HG02678 (cell line): Measurements from ENCODE around the gene MYLK4.

Experiments
- ATAC-seq: cut with Tn5 transposase; IDR thresholded peaks from one replicate; pipeline ENCODE4 v1.9.1; 2021; ENCODE audit warnings: mild to moderate bottlenecking, moderate library complexity; ENCODE audit not compliant: unreplicated experiment

The MYLK4 gene

DNA sequence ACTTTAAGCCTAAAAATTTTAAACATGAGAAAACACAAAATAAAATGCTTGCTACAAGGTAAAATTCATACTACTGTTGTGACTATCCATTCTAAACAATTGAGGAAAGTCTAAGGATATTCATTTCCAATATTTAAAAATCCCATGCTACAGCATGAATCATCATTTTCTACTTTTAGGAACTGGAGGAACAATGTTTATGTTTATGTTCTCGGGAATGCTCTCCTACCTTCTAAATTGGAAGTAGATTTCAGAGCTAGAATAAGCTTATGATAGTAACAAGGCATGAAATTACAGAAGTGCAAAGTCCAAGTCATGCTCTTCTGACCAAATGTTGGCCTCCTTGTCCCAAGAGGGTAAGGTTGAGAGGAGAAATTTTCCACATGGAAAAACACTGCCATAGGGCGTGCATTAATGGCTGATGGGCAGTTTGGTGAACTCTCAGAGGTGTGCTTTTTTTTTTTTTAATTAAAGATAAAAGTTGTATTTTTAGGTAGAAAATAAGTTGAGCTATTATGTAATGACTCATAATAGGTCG is 6.0 kb upstream of the MYLK4 start:
- ATAC-seq = no peak

DNA sequence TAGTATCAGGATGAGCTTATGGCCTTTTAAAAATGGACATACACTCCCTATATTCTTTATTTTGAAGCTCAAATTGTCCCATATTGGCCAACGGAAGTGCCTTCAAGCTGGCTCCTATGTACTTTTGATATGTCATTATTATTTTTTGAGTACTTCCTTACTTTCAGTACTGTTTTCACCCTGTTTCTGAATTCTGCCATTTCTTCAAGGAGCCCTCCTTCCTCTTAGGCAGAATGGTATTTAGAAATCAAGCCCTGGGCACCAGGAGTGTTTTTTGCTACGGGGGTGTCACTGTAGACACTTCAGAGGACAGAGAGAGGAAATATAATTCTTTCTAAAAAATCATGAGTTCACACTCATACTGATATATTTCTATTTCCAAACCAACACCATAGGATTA is 5.5 kb upstream of the MYLK4 start:
- ATAC-seq = no peak

DNA sequence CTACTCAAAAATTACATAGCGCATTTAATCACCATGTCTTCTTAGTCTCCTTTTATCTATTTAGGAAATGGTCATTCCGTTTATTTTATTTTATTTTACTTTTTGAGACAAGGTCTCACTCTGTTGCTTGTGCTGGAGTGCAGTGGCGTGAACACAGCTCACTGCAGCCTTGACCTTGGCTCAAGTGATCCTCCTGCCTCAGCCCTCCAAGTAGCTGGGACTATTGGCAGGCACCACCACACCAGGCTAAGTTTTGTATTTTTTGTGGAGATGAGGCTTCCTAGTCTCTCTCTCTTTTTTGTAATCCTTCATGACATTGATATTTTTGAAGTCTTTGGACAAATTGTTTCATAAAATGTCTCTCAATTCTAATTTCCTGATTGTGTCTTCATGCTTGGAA is 4.7 kb upstream of the MYLK4 start:
- no peak for ATAC-seq

DNA sequence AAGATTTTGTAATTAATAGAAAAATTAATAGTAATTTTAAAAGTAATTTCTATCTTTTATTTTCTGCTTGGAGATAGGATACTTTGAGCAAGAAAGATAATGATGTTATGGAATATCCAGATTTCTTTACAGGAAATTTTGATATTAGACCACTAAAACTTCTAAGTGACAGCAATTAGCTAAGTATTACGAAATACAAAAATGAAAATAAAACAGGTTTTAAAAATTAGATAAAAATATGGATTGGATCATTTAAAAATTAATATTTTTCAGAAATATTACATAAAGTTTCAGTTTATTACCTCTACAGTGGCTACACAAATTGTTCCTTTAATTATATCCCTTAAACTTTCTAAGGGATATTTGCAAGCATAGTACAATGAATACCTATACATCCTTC is 4.2 kb upstream of the MYLK4 start:
- ATAC-seq = no peak

DNA sequence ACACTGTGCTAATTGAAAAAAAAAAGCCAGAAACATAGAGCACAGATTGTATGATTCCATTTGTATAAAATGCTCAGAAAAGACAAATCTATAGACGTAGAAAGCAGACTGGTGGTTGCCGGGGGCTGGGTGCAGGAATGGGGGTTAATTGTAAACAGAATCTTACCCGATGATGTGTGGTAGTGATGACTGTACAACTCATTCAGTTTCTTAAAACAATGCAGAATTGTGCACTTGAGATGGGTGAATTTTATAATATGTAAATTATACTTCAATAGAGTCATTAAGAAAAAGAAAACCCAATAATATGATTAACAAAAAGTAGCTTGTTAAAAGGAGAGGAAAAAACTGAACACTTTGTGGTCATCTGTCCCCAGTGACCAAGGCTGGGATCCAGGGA is 3.7 kb upstream of the MYLK4 start:
- ATAC-seq = no peak

DNA sequence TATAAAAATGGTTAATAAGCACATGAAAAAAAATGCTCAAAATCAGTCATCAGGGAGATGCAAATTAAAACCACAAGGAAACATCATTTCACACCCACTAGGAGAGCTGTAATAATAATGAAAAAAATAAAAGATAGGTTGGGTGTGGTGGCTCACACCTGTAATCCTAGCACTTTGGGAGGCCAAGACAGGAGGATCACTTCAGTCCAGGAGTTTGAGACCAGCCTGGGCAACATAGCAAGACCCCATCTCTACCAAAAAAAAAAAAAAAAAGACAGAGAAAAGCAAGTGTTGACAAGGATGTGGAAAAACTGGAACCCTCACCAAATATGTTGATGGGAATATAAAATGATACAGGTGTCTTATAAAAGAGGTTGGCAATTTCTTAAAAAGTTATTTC is 3.0 kb upstream of the MYLK4 start:
- ATAC-seq = no peak

DNA sequence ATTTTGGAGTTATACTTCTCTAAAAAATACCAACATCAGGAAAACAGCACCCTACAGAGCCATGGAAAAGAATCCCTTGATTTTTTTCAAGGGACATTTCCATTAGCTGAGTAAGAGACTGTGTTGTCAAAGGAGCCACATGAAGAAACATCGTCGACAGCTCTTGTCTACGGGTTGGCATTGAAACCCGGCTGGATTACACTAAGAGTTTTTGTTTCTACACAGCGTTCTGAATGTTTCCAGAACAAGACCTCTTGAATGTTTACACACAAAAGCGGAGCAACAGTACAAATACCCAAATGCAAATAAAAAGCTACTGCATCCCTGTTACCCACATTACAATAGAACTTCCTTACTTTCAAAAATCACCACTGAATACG is 2.4 kb upstream of the MYLK4 start:
- no peak for ATAC-seq

DNA sequence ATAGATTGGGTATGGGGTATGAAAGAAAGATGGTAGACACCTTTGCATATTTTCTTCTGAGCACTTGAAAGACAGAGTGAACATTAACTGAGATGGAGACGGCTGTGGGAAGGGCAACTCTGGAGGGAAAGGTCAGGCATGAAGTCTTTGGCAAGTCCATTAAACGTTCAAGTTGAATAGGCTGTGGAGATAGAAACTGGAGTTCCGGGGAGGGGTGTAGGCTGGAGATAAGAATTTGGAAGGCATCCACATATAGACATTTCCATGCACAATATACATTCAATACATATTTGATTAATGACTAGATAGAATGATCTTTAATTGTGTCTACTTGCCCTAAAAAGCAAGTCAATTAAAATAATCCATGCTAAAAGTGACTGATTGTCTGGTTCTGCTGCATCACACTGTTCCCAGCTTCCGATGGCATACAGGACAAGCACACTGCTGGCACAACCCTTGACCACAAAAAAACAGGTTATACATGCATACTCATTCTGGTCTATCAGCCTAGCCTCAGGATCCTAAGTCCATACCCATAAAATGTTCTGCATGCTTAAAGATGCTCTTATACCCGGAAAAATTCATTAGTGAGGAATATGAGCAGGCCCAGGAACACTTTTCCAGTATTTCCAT is 1.9 kb upstream of the MYLK4 start:
- ATAC-seq = no peak

DNA sequence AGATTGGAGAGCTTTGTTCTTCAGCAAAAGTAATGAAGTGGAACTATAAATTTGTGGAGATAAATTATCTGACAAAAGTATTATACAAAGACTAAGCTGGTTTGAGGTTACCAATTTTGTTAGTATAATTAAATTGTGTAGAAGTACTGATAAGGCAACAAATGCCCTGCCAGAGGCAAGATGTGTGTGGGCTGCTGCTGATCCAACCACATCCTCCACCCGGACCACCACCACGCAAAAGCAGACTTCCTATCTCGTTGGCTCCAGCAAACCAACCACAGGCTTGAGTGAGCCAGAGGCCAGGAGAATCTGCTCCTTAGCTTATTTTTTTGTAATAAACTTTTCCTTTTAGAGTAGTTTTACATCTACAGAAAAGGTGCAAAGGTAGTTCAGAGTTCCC is 1.1 kb upstream of the MYLK4 start:
- no peak for ATAC-seq

DNA sequence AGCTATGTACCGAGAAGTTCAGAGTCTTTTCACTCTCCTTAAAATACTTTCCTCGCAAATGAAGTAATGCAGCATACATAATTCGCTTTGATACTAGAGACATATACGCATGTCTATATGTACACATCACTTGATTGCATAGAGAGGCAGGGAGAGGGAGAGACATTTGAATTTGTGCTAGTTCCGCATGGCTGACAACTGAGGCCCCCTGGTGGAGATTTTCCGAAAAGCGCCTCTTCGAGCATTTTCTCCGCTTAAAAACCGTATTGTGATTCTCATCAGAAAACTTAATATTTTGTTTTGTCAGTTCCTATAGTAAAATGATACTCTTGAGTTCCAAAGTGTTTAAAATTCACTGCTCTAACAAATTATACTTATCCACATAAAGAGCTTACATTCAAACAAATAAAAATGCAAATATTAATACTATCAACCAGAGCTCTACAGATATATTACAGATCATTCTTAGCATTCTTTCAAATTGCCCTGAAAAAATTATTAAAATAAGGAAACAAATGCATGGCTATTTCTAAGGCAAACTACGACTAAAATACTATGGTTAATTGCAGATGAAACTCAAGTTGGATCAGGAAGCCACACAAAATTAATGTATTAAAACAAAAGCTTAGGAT is 637 bp downstream of the MYLK4 start:
- no peak for ATAC-seq

DNA sequence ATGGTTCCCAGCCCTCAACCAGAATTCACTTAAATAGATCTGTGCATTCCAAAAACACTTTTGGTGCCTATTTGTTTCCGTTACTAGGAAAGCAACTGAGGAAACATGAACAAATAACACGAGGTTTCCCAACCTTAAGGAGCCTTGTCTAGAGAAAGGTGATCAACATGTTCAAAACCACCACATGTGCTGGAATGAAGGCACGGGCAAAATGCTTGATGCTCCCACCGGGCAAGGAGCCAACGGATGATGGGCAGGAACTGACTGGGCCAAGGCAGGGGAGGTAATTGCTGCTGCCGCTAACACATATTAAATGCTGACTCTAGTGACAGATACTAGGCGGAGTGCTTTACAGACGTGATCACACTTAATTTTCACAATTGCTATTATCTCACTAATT is 2.5 kb downstream of the MYLK4 start:
- no peak for ATAC-seq

DNA sequence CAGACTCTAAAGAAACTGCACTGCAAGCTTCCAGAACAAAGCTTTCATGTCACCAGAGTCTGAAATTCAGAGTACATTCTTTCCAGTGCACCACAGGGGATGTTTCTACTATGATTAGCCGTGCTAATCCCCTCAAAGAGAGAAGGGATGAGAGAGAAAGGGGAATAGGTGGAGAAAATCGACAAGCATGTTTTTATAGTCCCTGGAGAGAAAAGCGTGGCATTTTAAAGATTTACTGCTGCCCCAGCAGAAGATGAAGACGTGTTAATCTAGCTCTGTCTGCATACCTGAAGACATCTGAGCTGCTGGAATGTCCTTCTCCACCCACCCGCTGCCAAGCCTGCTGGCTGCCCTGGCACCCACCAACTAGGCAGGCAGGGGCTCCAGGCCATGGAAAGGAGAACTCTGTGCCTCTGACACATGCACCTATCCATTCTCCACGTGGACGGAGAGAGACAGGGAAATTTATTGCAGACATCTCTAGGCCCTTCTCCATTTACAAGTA is 4.1 kb downstream of the MYLK4 start:
- no peak for ATAC-seq

DNA sequence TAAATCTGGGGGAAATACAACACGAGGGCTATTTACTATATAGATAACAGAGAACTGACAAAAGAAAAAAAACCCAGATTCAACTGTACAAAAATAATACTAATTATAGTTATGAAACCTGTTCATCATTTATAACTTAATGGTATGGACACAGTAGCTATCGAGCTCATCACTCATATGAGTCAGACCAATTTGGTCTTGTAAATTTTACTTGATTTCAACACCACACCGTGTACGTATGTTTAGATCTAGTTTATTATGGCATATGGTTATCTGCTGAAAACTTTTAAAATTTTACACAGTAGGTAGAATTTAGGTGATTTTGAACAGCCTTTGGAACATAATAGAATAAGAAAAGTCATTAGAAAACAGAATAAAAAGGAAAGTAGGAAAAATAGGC is 5.5 kb downstream of the MYLK4 start:
- no peak for ATAC-seq

DNA sequence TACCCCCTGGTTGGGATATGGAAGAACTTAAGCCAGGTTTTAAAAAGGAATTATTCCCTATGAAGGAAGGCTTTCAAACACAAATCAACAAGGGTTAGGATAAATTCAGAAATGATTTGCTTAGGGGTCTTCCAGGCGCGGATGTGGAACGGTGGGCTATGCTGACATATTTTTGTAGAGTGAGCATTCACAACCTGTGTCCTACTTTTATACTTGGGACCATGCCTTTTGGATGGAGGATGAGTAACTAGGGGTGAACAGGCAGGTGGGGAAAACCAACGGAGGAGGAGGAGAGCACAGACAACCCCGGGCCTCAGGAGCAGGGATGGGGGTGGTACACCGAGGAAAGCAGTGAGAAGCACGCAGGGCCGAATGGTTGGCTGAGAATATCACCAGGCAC is 5.9 kb downstream of the MYLK4 start:
- ATAC-seq = no peak

DNA sequence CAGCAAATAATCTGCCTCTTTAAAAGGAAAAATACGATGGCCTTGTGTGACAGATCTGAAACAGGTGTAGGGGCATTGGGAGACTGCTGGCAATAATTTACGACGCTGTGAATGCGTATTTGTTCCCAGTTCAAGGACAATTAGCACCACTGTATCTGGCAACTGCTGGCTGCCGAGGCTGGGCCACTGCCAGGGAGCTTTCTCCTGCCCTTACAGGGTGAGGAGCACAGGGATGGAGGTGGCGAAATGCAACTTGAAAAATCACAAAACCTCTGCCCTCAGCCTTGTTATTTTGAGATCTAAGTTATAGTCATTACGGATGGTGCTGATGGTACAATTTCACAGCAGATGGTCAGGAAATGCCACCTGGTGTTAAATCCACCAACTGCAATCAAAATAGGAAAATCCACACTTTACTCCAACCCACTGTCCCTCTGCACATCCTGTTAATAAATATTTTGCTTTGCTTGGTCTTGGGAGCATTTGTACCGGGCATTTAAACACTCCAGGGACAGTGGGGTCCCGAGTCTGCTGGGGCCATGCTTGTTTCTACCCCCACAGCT is 6.4 kb downstream of the MYLK4 start:
- no peak for ATAC-seq

DNA sequence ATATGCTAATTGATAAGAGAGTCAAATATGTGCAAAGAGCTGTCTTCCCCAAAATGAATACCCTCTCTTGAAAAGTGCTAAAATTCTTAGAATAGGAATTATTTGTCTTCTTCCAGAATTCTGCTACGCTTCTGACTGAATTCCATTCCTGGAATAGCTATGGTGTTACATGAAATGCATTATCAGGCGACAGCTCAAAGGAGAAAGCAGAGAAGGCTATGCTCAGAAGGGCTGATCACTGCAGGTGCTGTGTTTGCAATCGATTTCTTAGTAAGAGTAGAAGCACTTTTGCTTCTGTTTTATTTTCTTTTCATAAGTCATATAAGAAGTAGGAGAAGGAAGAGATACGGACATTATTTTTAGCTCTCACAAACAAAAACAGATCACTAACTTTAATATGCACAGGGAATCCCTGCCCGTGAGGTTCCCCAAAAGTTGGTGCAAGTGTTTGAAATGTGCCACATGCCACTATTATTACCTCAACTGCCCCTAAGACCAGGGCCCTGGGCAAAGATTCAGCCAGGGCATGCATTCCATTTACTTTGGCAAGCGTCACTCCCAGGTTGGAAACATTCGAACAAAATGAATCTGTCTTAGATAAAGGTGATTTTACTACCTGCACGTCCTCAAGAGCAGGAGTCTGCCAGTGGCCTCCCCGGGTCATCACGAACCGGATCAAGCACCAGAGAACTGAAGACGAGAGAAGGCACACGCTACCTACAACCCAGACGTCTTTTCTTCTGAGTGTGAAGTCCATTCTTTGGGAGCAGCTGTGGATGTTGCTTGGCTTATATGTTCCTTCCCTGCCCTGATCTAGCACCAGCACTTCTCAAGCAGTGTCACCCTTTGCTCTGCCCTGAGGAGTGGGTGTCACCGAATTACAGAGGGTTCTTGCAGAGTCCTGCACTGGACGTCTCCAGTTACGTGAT is 7.2 kb downstream of the MYLK4 start:
- no peak for ATAC-seq

DNA sequence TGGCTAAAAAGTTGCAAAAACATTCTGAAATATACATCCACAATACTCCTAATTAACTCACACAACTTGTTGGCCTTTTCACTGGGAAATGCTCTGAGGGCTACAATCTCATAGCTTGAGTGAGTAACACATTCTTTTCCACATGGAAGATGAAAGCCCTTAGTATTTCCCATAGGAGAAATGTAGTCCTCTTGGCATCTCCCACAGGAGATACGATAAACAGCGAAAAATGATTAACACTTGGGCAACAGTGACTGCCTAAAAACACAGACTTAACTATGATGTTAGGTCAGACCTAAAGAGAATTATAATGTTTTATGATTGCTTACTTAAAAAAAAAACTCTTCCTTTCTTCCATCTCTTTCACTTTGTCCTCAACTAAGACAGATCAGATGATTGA is 9.0 kb downstream of the MYLK4 start:
- ATAC-seq = no peak

DNA sequence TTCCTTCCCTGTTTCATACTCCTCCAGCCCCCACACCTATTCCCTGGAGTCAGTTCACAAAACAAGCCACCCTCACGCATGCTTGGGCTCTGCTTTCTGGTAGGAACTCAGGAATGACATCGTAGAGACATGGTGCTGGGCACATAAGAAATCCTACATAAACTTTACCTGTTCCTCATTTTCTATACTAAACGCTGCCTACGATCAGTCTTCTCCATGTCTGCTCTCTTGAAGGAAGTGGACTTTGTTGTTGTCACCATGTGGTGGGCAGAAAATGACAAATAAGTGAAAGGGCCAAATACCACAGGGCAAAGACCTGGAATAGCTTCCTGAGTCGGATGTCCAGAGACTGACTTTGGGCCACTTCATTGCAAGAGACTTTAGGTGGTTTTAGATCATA is 10.1 kb downstream of the MYLK4 start:
- no peak for ATAC-seq

DNA sequence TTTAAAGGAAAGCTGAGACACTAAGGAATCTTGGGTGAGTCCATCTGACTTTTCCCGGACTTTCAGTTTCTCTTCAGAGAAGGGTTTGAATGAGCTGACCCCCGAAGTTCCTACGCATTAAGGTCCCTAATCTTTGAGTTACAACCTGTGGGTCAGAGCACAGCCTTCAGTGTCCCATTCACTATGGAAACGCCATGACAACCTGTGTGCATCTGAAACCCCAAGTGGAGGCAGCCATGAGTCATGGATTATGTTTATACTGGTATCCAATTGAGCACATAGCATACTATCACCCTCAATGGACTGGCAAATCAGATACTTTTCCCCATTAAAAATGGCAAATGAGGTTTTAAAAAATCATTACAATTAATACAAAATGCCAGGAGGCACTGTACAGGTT is 11.4 kb downstream of the MYLK4 start:
- ATAC-seq = no peak

DNA sequence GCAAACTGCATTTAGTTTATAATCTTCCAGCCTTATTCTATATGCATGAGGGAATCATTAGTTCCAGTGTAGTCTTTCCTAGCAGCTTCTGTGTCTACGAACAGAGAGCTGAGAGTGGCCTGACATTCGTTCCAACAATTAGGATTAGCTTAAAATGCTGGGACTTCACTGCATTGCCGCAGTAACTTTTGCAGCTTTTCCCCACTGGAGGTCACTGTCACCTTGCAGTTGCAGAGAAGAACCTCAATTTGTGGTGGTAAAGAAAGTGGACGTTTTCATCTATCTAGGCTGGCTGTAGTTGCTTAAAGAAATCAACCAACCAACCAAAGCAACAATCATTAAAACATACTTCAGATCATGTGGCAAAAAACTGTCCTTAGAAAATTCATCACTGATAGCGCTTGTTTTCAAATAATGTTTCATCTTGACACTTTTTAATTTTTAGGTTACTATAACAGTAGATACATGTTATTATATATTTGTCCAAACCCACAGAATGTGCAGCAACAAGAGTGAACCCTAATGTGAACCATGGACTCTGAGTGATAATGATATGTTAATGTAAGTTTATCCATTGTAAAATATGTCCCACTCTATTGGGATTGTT is 12.2 kb downstream of the MYLK4 start:
- peak; percentile 50 for ATAC-seq

DNA sequence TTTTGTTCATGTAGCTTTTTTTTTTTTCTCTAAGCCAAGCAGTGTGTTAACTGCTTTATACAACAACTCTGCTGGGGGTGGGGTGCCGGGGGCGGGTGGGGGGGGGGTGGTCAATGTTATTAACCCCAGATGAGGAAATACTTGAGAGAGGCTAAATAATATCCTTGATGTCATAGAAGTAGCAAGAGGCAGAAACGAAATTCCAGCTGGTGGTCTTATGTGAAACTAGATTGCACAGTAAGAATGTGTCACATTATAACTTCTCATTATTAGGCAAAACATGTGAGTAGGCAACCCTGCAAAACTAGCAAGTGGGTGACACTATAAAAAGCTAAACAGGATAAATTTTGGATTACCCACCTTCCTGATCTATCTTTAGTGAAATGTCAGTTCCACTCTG is 12.8 kb downstream of the MYLK4 start:
- ATAC-seq = no peak
